IMR-90 (cell line): ENCODE data around the gene SP3. TPM values are rescaled to one million over a fixed set of nuclear protein-coding genes. Genes with fewer than 3 reads are reported as not detected.

Experiments used
- ATAC-seq: fragments of 200-7000 bp; cut with Tn5 transposase; 2 replicates; pipeline ENCODE4 v1.9.1; 2020; ENCODE audit warnings: low read depth, mild to moderate bottlenecking, moderate library complexity
- BruUV-seq: library from RNA; stranded (reverse); fragments of 400-500 nt; replicated peaks from 2 replicates; lab custom pipeline; 2021; lab: Mats Ljungman, UMichigan
- CTCF ChIA-PET: fragments of 300-600 bp; formaldehyde crosslinking; extraction: SDS; loops from one replicate; lab custom pipeline; 2021; ENCODE audit warnings: antibody characterized with exemption; lab: Yijun Ruan, JAX
- POLR2A ChIA-PET: fragments of 300-600 bp; sonication (Branson Sonifier 250); formaldehyde crosslinking; loops from one replicate; lab custom pipeline; 2022; ENCODE audit warnings: antibody characterized with exemption; ENCODE audit not compliant: unreplicated experiment; lab: Charles Lee
- DNase-seq: peaks from one replicate; pipeline ENCODE4 v3.0.0; 2013
- H2AFZ ChIP-seq: replicated peaks from 2 replicates; pipeline ENCODE3; 2013; ENCODE audit warnings: low read length, mild to moderate bottlenecking; ENCODE audit not compliant: poor library complexity
- H2AK5ac ChIP-seq: 2 replicates; pipeline ENCODE4 v1.6.1; 2013; ENCODE audit warnings: low read depth, low read length, inconsistent platforms
- H2AK9ac ChIP-seq: replicated peaks from 2 replicates; pipeline ENCODE3; 2013; ENCODE audit warnings: mild to moderate bottlenecking, low read depth, low read length, moderate library complexity; ENCODE audit not compliant: poor library complexity
- H2BK120ac ChIP-seq: 2 replicates; pipeline ENCODE4 v1.6.1; 2013; ENCODE audit warnings: low read depth, low read length, inconsistent platforms
- H2BK15ac ChIP-seq: 3 replicates; pipeline ENCODE4 v1.6.1; 2013; ENCODE audit warnings: low read depth, low read length, inconsistent platforms
- H2BK20ac ChIP-seq: 2 replicates; pipeline ENCODE4 v1.6.1; 2013; ENCODE audit warnings: low read depth, mild to moderate bottlenecking, inconsistent platforms, low read length, moderate library complexity
- H2BK5ac ChIP-seq: 2 replicates; pipeline ENCODE4 v1.6.1; 2013; ENCODE audit warnings: mild to moderate bottlenecking, low read depth, low read length, inconsistent platforms; ENCODE audit not compliant: poor library complexity, severe bottlenecking
- H3K14ac ChIP-seq: replicated peaks from 2 replicates; pipeline ENCODE4 v1.6.1; 2013; ENCODE audit warnings: low read depth, low read length, inconsistent platforms
- H3K18ac ChIP-seq: 2 replicates; pipeline ENCODE4 v1.6.1; 2013; ENCODE audit warnings: low read depth, low read length, control low read depth
- H3K23ac ChIP-seq: 2 replicates; pipeline ENCODE4 v1.6.1; 2013; ENCODE audit warnings: low read depth, low read length, inconsistent platforms
- H3K27ac ChIP-seq: 2 replicates; pipeline ENCODE4 v1.5.1; 2013; ENCODE audit warnings: mild to moderate bottlenecking, control low read depth, low read length; ENCODE audit not compliant: insufficient read depth
- H3K27me3 ChIP-seq: 2 replicates; pipeline ENCODE4 v1.6.1; 2013; ENCODE audit warnings: low read length; ENCODE audit not compliant: control insufficient read depth, insufficient read depth
- H3K36me3 ChIP-seq: 2 replicates; pipeline ENCODE4 v1.6.1; 2013; ENCODE audit warnings: low read length, mixed read lengths; ENCODE audit not compliant: control insufficient read depth, insufficient read depth
- H3K4ac ChIP-seq: 2 replicates; pipeline ENCODE4 v1.6.1; 2013; ENCODE audit warnings: low read depth, low read length, inconsistent platforms
- H3K4me1 ChIP-seq: 2 replicates; pipeline ENCODE4 v1.6.1; 2013; ENCODE audit warnings: low read length, mixed read lengths; ENCODE audit not compliant: control insufficient read depth, insufficient read depth
- H3K4me2 ChIP-seq: 2 replicates; pipeline ENCODE4 v1.6.1; 2013; ENCODE audit warnings: low read depth, mild to moderate bottlenecking, control low read depth, low read length, moderate library complexity
- H3K4me3 ChIP-seq: 2 replicates; pipeline ENCODE4 v1.5.1; 2013; ENCODE audit warnings: low read depth, mild to moderate bottlenecking, control low read depth, low read length, moderate library complexity; ENCODE audit not compliant: insufficient read depth
- H3K56ac ChIP-seq: 2 replicates; pipeline ENCODE4 v1.6.1; 2013; ENCODE audit warnings: low read length, inconsistent platforms; ENCODE audit not compliant: insufficient read depth; ENCODE audit errors: extremely low read depth
- H3K79me1 ChIP-seq, 2 experiments: 2 replicates each; pipeline ENCODE4 v1.6.1; 2013; ENCODE audit warnings: low read length in 2 of 2, inconsistent platforms in 1 of 2, low read depth in 1 of 2
- H3K9ac ChIP-seq: 2 replicates; pipeline ENCODE4 v1.6.1; 2013; ENCODE audit warnings: low read depth, low read length, control low read depth
- H3K9me1 ChIP-seq: 2 replicates; pipeline ENCODE4 v1.6.1; 2013; ENCODE audit warnings: low read length, inconsistent platforms; ENCODE audit not compliant: insufficient read depth
- H3K9me3 ChIP-seq: 2 replicates; pipeline ENCODE4 v1.6.1; 2013; ENCODE audit warnings: low read length; ENCODE audit not compliant: control insufficient read depth, insufficient read depth
- H4K20me1 ChIP-seq: 2 replicates; pipeline ENCODE4 v1.6.1; 2013; ENCODE audit warnings: low read length, inconsistent platforms; ENCODE audit not compliant: insufficient read depth
- H4K5ac ChIP-seq: 2 replicates; pipeline ENCODE4 v1.6.1; 2013; ENCODE audit warnings: mild to moderate bottlenecking, low read depth, low read length, control low read depth
- H4K8ac ChIP-seq, 2 experiments: 2 replicates each; pipeline ENCODE4 v1.6.1; 2013; ENCODE audit warnings: low read depth in 2 of 2, low read length in 2 of 2, control low read depth in 1 of 2, inconsistent platforms in 1 of 2
- H4K91ac ChIP-seq: 2 replicates; pipeline ENCODE4 v1.6.1; 2013; ENCODE audit warnings: low read depth, low read length, inconsistent platforms; ENCODE audit not compliant: insufficient read depth
- BHLHE40 ChIP-seq: fragments of 150-350 bp; IDR thresholded peaks from 2 replicates; pipeline ENCODE4 v1.6.1; 2016; ENCODE audit warnings: mild to moderate bottlenecking, low read depth, low read length
- CEBPB ChIP-seq: IDR thresholded peaks from 2 replicates; pipeline ENCODE4 v1.6.1; 2012; ENCODE audit warnings: low read depth, low read length, improper control_type of control experiment
- CHD1 ChIP-seq: IDR thresholded peaks from 2 replicates; pipeline ENCODE4 v1.6.1; 2012; ENCODE audit warnings: low read depth, low read length, improper control_type of control experiment
- MAZ ChIP-seq: IDR thresholded peaks from 2 replicates; pipeline ENCODE4 v1.6.1; 2012; ENCODE audit warnings: low read depth, mild to moderate bottlenecking, low read length, improper control_type of control experiment, moderate library complexity, borderline replicate concordance
- MXI1 ChIP-seq: IDR thresholded peaks from 2 replicates; pipeline ENCODE4 v1.6.1; 2012; ENCODE audit warnings: low read depth, mild to moderate bottlenecking, low read length, moderate library complexity, borderline replicate concordance
- NFE2L2 ChIP-seq: fragments of 150-350 bp; IDR thresholded peaks from 2 replicates; pipeline ENCODE4 v1.6.1; 2016; ENCODE audit warnings: low read depth, mild to moderate bottlenecking, low read length
- POLR2A ChIP-seq: IDR thresholded peaks from 2 replicates; pipeline ENCODE4 v1.6.1; 2012; ENCODE audit warnings: mild to moderate bottlenecking, low read depth, low read length
- RCOR1 ChIP-seq: IDR thresholded peaks from 2 replicates; pipeline ENCODE4 v1.6.1; 2012; ENCODE audit warnings: mild to moderate bottlenecking, low read length, improper control_type of control experiment; ENCODE audit not compliant: insufficient replicate concordance
- WGBS, 2 experiments: methylation state at CpG; one replicate each; pipeline versions ENCODE4 v1.1.5 to v1.1.7; 2013; ENCODE audit warnings: missing lambda C conversion rate in 2 of 2; ENCODE audit not compliant: insufficient read length in 1 of 2; ENCODE audit errors: extremely low coverage in 2 of 2; 5-methylcytosine and 5-hydroxymethylcytosine counted together
- dilution Hi-C: fragments of 300-500 bp; cut with HindIII; formaldehyde crosslinking; loops from one replicate; pipeline ENCODE4 v1.14.3; 2018; ENCODE audit warnings: low sequenced_read_pairs; ENCODE audit not compliant: unreplicated experiment
- in situ Hi-C: fragments of 300-500 bp; cut with MboI; formaldehyde crosslinking; loops from 3 replicates; pipeline ENCODE4 v1.14.3; 2019; ENCODE audit warnings: low sequenced_read_pairs, inconsistent platforms, mixed read lengths
- intact Hi-C: fragments of 100-400 bp; cut with micrococcal nuclease; formaldehyde crosslinking; loops from 2 replicates; pipeline ENCODE4 v1.10.0; 2022
- polyA plus RNA-seq, 3 experiments: library from polyadenylated mRNA; depleted of rRNA; stranded (reverse); fragments of >200 nt; gene quantifications; 2 replicates each; pipeline ENCODE4 v1.2.3, GENCODE V29; 2012; ENCODE audit warnings: low replicate concordance in 1 of 3
- total RNA-seq: library from RNA; depleted of rRNA; stranded (reverse); fragments of >200 nt; gene quantifications from 2 replicates; pipeline ENCODE4 v1.2.3, GENCODE V29; 2012
- TF ChIP-seq, protein P1 (sequence below): conservative IDR thresholded peaks from 2 replicates; pipeline ENCODE4 v1.5.1; 2012; ENCODE audit warnings: mild to moderate bottlenecking, low read depth, low read length, improper control_type of control experiment
- TF ChIP-seq, protein P2 (sequence below): fragments of 150-350 bp; IDR thresholded peaks from 2 replicates; pipeline ENCODE4 v1.6.1; 2016; ENCODE audit warnings: low read depth, mild to moderate bottlenecking, low read length, moderate library complexity, borderline replicate concordance
- TF ChIP-seq, protein P3 (sequence below): fragments of 150-350 bp; IDR thresholded peaks from 2 replicates; pipeline ENCODE4 v1.6.1; 2017; ENCODE audit warnings: mild to moderate bottlenecking, antibody characterized with exemption, low read length, low read depth

The SP3 gene
- total and polyA plus RNA-seq, 2 of the 4 experiments (the other 2 are of a cell fraction): 26.7 to 136 TPM

DNA sequence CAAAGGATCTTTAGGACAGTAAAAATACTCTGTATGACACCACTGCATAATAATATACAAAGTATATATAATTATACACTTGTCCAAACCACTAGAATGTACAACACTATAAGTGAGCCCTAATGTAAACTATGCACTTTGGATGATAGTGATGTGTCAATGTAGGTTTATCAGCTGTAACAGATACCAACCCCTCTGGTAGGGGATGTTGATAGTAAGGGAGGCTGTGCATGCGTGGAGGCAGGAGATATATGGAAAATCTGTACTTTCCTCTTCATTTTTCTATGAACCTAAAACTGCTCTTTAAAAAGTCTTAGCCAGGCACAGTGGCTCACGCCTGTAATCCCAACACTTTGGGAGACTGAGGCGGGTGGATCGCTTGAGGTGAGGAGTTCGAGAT, 37.5 kb upstream of the SP3 start (continued):
- TF ChIP-seq, protein P1, sequence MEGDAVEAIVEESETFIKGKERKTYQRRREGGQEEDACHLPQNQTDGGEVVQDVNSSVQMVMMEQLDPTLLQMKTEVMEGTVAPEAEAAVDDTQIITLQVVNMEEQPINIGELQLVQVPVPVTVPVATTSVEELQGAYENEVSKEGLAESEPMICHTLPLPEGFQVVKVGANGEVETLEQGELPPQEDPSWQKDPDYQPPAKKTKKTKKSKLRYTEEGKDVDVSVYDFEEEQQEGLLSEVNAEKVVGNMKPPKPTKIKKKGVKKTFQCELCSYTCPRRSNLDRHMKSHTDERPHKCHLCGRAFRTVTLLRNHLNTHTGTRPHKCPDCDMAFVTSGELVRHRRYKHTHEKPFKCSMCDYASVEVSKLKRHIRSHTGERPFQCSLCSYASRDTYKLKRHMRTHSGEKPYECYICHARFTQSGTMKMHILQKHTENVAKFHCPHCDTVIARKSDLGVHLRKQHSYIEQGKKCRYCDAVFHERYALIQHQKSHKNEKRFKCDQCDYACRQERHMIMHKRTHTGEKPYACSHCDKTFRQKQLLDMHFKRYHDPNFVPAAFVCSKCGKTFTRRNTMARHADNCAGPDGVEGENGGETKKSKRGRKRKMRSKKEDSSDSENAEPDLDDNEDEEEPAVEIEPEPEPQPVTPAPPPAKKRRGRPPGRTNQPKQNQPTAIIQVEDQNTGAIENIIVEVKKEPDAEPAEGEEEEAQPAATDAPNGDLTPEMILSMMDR: no peak
- TF ChIP-seq CEBPB (no peak), CHD1 (no peak), NFE2L2 (no peak)

DNA sequence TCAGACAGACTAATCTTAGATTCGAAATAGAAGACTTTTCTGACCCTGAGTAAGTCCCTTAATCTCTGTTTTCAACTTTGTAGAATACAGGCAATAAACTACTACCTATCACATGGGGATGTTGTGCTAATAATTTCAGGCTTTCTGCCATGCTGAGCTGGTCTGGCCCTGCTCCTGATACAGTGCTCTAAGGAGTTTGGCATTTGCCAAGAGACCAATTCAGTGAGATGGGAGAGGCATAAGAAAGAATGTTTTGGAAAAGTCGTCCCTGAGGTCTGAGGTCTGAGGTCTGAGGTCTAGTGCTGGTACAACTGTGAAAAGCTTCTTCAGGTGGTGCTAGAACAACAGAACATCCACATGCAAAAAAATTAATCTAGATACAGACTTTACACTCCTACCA, 35.9 kb upstream of the SP3 start:
- Histone ChIP-seq H3K27ac (no peak overlapping the region), H3K56ac (no peak overlapping the region), H4K91ac (no peak overlapping the region), H2AK5ac (no peak overlapping the region), H3K36me3 (no peaks in the 10 kb centered on the region), H3K4me1 (peaks cover 5% of the 10 kb centered on the region), H3K18ac (no peak overlapping the region), H3K79me1 (no peaks in the 10 kb centered on the region), H3K4me2 (no peak overlapping the region), H3K4me3 (no peak overlapping the region), H3K23ac (no peak overlapping the region), H3K27me3 (no peaks in the 10 kb centered on the region), H3K9ac (no peak overlapping the region), H4K8ac (no peak overlapping the region), H2BK5ac (no peak overlapping the region), H4K5ac (no peak overlapping the region), H3K14ac (no peak overlapping the region), H3K4ac (no peak overlapping the region), H2BK15ac (no peak overlapping the region), H2BK20ac (no peak overlapping the region), H4K20me1 (no peaks in the 10 kb centered on the region), H3K9me1 (no peaks in the 10 kb centered on the region), H2AFZ (no peak overlapping the region), H2BK120ac (no peak overlapping the region), H3K9me3 (no peaks in the 10 kb centered on the region), H2AK9ac (no peak overlapping the region)
- no CpG with 5 or more reads among the region's 2 CpGs for WGBS, 2 experiments
- ChIA-PET CTCF (no interaction called here), POLR2A (no interaction called here)
- ATAC-seq: no peak
- intact Hi-C loops (no loop called here), dilution Hi-C loops (no loop called here), in situ Hi-C loops (no loop called here)
- DNase-seq: no peak
- BruUV-seq: no TSS peak
- TF ChIP-seq, protein P2, sequence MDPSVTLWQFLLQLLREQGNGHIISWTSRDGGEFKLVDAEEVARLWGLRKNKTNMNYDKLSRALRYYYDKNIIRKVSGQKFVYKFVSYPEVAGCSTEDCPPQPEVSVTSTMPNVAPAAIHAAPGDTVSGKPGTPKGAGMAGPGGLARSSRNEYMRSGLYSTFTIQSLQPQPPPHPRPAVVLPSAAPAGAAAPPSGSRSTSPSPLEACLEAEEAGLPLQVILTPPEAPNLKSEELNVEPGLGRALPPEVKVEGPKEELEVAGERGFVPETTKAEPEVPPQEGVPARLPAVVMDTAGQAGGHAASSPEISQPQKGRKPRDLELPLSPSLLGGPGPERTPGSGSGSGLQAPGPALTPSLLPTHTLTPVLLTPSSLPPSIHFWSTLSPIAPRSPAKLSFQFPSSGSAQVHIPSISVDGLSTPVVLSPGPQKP: no peak
- TF ChIP-seq CHD1 (no peak), RCOR1 (no peak), POLR2A (no peak), BHLHE40 (no peak), MXI1 (no peak), CEBPB (no peak), MAZ (no peak)
- TF ChIP-seq, protein P3, sequence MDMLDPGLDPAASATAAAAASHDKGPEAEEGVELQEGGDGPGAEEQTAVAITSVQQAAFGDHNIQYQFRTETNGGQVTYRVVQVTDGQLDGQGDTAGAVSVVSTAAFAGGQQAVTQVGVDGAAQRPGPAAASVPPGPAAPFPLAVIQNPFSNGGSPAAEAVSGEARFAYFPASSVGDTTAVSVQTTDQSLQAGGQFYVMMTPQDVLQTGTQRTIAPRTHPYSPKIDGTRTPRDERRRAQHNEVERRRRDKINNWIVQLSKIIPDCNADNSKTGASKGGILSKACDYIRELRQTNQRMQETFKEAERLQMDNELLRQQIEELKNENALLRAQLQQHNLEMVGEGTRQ: no peak
- TF ChIP-seq, protein P1: no peak
